HPDE6-E6E7 (cell line): ENCODE results near the gene SLC47A1.
"Not testable (repeated sequence)": the region's sequence is repeated elsewhere in the genome, so short reads cannot be mapped to it uniquely, and the experiment has no call there.

Experiments
- DNase-seq: peaks from one replicate; pipeline ENCODE4 v3.0.0; 2011; ENCODE audit warnings: missing footprints; ENCODE audit errors: extremely low spot score

Gene SLC47A1

GRCh38 chr17:19551591-19552148 lies 18.0 kb downstream of the SLC47A1 start:
- DNase-seq = no peak

DNA sequence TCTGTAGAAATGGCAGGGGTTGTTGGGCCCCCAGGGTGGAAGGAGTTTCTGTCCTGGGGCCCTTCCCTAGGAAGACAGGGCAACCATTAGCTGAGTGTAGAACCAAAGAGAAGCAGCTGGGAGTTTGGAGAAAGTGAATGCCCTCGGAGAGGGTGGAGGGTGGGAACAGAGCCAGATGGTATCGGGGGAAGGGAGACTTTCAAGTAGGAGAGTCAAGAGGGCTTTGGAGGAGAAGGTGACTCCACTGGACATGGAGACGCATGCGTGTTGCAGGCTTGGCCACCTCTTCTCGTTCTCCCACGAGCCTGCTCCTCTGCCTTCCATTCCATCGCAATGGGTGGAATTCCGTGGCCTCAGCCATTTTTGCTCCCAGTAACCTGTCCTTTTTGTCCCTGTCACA lies 19.4 kb downstream of the SLC47A1 start:
- DNase-seq = no peak

- no peak for DNase-seq
Observed at GRCh38 chr17:19554393-19554792, 20.7 kb downstream of the SLC47A1 start.

GRCh38 chr17:19555746-19556145 lies 22.1 kb downstream of the SLC47A1 start:
- no peak for DNase-seq

GRCh38 chr17:19558946-19559345 lies 25.3 kb downstream of the SLC47A1 start:
- no peak for DNase-seq

GRCh38 chr17:19561697-19562318 lies 28.2 kb downstream of the SLC47A1 start:
- DNase-seq = no peak

GRCh38 chr17:19565817-19566575 lies 32.3 kb downstream of the SLC47A1 start:
- no peak for DNase-seq

GRCh38 chr17:19567216-19568015 lies 33.8 kb downstream of the SLC47A1 start:
- DNase-seq = no peak

GRCh38 chr17:19568016-19568350 lies 34.3 kb downstream of the SLC47A1 start:
- DNase-seq = no peak

DNA sequence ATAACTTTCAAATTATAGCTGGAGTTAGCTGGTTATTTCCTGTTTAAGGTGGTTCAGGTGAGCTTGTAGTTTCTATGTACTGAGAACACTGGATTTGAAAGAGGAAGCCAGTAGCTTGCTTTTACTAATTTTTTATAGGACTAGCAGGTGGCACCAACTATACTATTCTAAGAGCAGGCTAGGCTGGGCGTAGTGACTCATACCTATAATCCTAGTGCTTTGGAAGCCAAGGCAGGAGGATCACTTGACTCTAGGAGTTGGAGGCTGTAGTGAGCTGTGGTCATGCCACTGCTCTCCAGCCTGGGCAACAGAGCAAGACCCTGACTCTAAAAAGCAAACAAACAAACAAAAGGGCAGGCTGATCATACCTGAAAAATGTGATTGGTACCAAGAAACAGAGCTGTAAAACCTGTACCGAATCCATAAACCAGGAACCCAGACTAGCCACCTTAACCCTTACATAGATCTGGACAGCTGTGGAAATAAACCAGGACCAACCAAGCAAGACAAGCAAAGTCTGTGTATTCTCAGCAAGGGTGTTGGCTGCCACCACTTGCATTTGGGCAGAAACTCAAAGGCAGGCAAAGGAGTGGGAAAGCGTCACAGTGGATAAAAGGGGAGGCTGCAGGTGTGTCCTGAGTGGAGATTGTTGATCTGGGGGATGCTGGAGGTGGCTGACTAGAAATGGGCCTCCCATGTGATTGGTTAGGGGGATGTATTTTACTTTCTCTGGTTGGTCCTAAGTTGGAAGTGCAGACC lies 36.3 kb downstream of the SLC47A1 start:
- DNase-seq = no peak

- no peak for DNase-seq
Observed at GRCh38 chr17:19570544-19571062, 36.9 kb downstream of the SLC47A1 start.

DNA sequence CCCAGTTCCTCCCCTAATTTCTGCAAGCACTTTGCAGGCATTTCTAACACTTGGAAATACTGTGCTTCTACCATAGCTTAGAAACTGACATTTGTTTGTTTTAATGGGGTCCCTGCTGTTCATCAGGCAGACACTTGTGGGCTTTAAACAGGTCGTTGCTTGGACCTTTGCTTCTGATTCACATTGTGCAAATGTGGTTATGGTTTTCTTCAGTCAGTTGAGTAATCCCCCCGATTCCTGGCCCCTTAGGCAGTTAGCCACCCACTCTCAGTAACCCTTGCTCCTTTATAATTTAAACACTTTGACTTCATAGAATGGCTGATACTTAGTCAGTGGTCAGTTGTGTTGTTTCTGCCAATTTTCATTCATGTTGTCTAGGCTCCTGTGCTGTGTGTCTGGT lies 39.4 kb downstream of the SLC47A1 start:
- DNase-seq = no peak

DNA sequence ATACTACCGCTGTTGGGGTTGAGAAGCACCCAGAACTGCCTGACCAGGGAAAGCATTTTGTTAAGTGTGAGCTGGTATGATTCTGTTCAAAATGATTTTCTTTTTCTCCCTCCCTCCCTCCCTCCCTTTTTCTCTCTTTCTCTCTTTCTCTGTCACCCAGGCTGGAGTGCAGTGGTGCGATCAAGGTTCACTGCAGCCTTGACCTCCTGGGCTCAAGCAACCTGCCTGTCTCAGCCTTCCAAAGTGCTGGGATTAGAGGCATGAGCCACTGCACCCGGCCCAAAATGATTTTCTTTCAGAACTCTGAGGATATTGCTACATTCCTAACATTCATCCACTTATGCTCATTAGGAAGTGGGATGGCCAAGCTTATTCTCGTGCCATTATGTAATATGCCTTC lies 41.3 kb downstream of the SLC47A1 start:
- DNase-seq = no peak

DNA sequence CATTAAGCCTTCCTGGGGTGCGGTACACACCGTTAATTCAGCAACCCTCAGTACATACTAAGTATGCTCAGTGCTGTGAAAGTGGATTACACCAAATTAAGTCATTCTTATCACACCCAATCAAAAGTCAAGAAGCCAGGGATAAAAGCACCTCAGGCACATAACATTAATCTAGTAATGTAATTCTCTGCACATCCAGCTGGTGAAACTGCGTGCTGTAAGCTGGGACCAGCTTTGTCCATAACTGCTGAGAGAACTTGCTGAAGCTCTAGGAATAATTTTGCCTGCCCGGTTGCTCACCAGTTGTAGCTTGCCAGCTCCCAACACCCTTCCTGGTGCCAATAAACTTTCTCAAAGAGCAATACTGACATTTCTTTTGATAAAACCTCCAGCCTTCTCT lies 44.9 kb downstream of the SLC47A1 start:
- no peak for DNase-seq

DNA sequence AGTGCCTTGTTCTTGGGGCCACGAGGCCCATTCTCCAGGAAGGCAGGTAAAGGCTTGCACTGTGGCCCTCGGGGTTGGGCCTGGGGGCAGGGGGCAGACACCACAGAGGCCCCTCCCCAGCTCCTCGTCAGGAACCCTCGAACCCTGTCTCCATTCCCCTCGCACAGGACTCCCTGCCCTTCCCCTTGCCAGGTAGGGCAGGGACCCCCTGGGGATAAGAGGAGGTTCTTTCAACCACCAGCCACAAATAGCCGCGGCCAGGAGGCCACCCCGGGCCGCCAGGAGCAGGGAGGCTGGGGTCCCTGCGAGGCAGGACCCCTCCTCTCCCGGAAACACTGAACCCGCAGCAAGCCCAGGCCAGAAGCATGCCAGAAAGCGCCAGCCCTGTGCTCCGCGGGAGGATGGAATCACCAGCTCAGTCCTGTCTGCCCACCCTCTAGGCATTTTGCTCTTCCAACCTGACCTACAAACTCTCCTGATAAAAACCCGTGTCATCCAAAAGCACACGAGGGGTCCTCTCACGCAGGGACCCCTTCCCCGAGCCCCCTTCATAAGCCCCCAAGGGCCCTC lies 45.6 kb downstream of the SLC47A1 start:
- DNase-seq = no peak

DNA sequence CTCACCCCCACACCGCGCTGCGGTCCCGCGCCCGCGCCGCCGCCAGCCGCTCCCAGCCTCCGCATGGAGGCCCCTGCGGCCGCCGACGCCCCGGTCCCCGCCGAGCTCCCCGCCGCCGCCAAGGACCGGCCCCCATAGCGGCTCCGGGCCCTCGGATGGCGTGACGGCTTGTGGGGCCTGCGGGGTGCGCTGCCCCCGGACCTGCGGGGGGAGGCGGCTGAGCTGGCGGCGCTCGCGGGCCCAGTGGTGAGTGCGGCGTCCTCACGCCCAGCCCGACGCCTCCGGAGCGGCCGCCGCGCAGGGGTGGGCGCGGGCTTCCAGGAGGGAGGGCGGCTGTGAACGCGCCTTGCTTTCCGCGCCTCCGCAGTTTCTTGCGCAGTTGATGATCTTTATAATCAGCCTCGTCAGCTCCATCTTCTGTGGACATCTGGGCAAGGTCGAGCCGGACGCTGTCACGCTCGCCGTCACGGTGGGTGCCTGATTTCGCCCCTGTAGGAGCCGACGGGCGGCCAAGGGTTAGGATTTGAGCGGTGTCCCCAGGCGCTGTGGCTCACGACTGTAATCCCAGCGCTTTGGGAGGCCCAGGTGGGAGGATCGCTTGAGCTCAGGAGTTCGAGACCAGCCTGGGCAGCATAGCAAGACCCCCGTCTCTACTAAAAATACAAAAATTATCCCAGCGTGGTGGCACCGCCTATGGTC lies 46.4 kb downstream of the SLC47A1 start:
- no peak for DNase-seq

DNA sequence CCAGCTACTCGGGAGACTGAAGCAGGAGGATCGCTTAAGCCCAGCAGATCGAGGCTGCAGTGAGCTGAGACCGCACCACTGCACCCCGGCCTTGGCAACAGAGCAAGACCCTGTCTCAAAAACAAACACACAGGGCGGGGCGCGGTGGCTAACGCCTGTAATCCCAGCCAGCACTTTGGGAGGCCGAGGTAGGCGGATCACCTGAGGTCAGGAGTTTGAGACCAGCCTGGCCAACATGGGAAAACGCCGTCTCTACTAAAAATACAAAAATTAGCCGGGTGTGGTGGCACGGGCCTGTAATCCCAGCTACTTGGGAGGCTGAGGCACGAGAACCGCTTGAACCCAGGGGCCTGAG lies 46.9 kb downstream of the SLC47A1 start:
- not testable (repeated sequence) for DNase-seq

GRCh38 chr17:19582152-19582551 lies 48.5 kb downstream of the SLC47A1 start:
- DNase-seq = not testable (repeated sequence)

- no peak for DNase-seq
Observed at GRCh38 chr17:19583871-19584270, 50.2 kb downstream of the SLC47A1 start.

GRCh38 chr17:19590451-19590850 lies 56.8 kb downstream of the SLC47A1 start:
- DNase-seq = no peak
